ENCODE results near the gene CST9L.

GRCh38 chr20:23517719-23518118 lies 50.6 kb downstream of the CST9L start:
- TF ChIP-seq CTCF (IDR thresholded peaks at IDR 0.05; ENCODE audit: low read depth, low read length, missing input control) (no peak), SP1 (IDR thresholded peaks at IDR 0.05) (no peak), ATF3 (IDR thresholded peaks at IDR 0.05) (no peak), RAD21 (IDR thresholded peaks at IDR 0.05) (no peak), MAX (IDR thresholded peaks at IDR 0.05) (no peak), TAF1 (conservative IDR thresholded peaks at IDR 0.05) (no peak), JUND (IDR thresholded peaks at IDR 0.05) (no peak)

Data from liver (tissue), 3 donors.